GM21576 (cell line): ENCODE measurements around the gene RPL27.
A peak's percentile ranks its signal among the peaks of the same experiment; 100 is the strongest.

ENCODE experiments used
- ATAC-seq: cut with Tn5 transposase; IDR thresholded peaks from one replicate; pipeline ENCODE4 v1.9.1; 2021; ENCODE audit warnings: mild to moderate bottlenecking, moderate library complexity; ENCODE audit not compliant: unreplicated experiment

The RPL27 gene

GRCh38 chr17:43020030-43020621, 21.9 kb downstream of the RPL27 start:
- no peak for ATAC-seq

DNA sequence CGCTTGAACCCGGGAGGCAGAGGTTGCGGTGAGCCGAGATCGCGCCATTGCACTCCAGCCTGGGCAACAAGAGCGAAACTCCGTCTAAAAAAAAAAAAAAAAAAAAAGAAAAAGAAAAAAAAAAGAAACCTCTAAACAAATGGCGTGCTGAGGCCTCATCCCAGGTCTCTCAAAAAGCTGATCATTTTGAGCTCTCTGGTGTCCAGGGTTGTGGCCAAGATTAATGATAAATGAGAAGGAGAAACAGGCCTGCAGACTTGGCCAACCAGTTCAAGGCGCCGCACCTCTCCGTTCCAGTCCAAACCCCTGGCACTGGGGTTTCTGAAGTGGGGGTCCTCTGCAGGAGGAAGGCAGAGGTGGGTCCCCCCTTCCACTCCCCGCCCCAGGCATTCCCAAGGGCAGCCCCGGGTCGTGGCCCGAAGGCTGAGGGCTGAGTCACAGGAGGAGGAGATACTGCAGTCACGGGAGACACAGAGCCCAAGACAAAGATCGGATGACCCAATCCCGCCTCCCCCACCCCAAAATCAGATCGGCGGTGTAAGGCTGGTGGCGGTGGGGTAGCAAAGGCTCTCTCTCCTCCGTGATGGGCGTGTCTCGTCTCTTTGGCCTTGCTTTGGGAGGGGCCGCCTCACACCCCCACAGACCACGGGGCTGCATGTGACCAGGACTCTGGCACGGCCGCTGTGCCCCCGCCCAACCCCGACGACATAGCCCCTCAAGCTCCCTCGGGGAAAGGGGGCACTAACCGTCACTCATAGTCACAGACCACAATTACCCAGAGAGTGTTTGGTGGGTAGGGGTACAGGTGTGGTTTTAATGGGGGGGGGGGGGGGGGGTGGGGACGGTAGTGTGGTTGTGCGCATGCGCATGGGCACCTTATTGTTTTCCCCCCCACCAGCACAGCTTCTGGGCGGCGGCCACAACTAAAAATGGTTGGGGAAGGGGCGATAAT, 22.8 kb downstream of the RPL27 start:
- ATAC-seq: no peak

GRCh38 chr17:43021741-43022512, 23.7 kb downstream of the RPL27 start, which contains the start of gene VAT1:
VAT1 (minus strand) TSS chr17:43022385; CDS start chr17:43022322, 63 bp downstream.
- no peak for ATAC-seq

- ATAC-seq: peak; percentile 46
Observed at GRCh38 chr17:43024407-43025289, 26.4 kb downstream of the RPL27 start, which contains the start of gene RND2. RND2 (plus strand) TSS chr17:43025231; CDS start chr17:43025348, 117 bp downstream.

GRCh38 chr17:43025290-43025657, 27.1 kb downstream of the RPL27 start:
- no peak for ATAC-seq

DNA sequence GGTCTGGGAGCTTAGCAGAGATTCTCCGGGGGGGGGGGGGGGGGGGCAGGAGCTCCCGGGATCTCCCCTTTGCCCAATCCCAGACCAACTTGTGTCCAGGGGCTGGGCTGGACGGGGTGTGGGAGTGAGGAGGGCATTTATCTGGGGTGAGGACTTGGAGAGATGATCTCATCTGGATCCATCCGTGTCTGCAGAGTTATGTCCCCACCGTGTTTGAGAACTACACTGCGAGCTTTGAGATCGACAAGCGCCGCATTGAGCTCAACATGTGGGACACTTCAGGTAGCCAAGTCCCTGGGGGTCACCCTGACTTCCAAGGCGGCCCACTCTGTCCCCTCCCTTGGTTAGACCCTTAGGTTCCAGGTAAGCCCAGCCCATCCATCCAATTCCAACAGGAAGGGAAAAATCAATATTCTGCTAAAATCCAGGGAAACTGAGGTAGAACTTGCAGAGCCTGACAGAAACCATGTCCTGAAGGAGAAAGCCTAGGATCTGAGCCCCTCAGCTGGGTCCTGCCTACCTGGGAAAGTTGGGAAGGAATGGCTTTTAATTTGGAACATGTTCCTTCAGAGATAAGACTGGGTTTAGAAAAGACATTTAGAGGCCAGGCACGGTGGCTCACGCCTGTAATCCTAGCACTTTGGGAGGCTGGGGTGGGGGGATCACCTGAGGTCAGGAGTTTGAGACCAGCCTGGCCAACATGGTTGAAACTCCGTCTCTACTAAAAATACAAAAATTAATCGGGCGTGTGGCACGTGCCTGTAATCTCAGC, 27.7 kb downstream of the RPL27 start:
- ATAC-seq: no peak

GRCh38 chr17:43026595-43026994, 28.4 kb downstream of the RPL27 start:
- no peak for ATAC-seq

- ATAC-seq: no peak
Observed at GRCh38 chr17:43027091-43028032, 29.1 kb downstream of the RPL27 start.

- ATAC-seq: no peak
Observed at GRCh38 chr17:43028221-43028861, 30.1 kb downstream of the RPL27 start.

DNA sequence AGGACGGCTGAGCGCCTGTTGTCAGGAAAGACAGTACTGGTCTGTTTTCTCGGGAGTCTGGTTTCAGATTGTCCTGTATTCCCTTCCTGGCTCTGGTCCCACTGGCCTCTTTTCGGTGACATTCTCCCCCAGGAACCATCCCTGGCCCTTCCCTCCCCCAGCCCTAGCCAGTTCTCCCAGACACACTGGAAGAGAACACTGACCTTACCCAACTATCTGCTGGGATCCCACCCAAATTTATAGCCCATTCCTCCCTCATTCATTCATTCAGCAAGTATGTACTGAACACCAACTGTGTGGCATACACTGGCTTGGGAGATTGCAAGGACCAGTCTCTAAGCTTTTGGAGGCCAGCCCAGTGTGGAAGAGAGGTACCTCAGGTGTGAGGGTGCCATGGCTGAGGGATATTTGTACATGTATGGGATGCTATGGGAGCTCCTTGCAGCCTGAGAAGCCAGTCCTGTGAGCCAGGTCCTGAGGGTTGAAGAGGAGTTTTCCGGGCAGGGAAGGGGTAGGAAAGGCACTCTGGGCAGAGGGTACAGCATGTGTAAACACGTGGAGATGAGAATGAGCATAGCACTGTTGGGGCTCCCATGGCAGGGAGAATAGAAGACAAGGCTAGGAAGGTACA, 32.0 kb downstream of the RPL27 start:
- ATAC-seq: no peak

DNA sequence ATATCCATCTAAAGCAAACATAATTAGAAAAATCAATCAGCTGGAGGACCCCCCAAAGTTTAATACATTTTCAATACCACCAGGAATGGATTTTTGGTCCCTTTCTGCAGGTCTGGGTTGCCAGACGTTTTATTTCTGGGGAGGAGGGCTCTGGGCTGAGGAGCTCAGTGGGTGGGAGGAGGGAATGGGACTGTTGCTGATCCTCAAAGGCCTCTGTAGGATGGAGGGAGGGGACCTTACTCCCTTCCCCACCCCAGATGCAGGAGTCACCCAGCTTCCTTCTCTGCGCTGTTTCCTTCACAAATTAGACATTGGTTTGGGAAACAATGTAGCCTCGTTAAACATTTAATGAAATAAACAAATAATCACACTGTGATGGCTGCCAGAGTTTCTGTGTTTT, 33.4 kb downstream of the RPL27 start:
- ATAC-seq: no peak

- no peak for ATAC-seq
Observed at GRCh38 chr17:43033948-43034881, 36.0 kb downstream of the RPL27 start.

DNA sequence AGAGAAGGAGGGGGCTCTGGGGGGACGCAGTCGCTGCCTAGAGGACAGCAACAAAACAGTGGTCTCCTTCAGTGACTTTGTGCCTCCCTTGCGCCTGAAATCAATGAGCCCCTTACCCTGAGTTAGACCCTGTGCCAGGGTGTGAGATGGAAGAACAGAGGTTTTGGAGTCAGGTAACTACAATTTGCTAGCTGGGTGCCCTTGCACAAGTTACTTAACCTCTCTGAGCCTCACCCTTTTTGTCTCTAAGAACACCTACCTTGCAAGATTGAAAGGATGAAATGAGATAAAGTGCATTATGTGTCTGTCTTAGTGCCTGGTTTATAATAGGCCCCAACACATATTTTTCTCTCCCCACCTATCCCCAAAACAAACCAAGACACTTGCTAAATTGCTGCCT, 36.7 kb downstream of the RPL27 start:
- ATAC-seq: no peak

DNA sequence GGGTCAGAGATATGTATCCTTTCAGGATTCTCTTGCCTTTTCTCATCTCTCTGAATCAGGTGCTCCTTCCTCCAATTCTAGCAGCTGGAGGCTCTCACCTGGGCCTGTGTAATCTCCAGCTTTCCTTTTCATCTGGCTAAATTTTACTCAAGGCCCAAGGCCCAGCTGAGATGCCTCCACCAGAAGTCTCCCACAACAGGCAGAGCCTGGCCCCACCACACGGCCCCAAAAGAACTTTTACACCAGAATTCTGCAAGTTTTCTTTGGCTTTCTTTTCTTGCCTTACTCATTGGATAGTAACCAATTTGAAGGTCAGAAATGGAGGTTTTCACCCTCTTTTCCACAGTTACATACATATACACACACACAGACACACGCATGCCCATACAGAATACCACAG, 41.4 kb downstream of the RPL27 start:
- no peak for ATAC-seq

- no peak for ATAC-seq
Observed at GRCh38 chr17:43040655-43041054, 42.4 kb downstream of the RPL27 start.

- ATAC-seq: no peak
Observed at GRCh38 chr17:43042025-43042628, 43.9 kb downstream of the RPL27 start.
